ENCODE results near the gene MAP1LC3B.
A peak's percentile ranks its signal among the peaks of the same experiment; 100 is the strongest.

Gene MAP1LC3B

DNA sequence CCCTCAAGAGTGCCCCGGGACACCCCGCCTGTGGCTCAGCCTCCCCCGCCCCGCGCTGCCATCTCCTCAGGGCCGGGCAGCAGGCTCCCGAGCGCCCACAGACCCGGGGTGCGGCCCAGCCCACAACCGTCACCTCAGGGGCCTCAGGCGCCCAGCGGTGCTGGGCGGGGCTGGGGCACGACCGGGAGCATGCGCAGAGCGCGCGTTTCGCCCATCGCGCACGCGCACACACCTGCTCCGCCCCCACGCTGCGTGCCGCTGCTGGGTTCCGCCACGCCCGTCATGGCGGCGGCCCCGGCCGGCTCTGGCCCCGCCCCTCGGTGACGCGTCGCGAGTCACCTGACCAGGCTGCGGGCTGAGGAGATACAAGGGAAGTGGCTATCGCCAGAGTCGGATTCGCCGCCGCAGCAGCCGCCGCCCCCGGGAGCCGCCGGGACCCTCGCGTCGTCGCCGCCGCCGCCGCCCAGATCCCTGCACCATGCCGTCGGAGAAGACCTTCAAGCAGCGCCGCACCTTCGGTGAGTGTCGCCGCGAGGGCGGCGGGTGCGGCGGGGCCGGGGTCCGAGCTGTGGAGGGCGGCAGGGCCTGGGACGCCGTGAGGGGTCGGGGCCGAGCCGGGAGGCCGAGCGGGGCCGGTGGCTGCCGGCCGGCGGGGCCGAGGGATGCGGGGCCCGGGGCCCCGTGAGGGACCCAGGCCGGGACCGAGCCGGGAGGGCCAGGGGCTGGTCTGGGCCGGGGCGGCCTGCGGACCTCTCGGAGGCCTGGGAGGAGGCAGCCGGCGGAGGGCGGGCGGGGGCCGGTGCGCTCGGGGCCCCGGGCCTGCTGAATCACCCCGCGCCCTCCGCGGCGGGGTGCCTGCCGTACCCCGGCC is at the start of gene MAP1LC3B:
Gene MAP1LC3B, plus strand, starts transcription at position 387 of the 871 bp plus-strand sequence. Its CDS starts 92 bp downstream, at position 479.
- DNase-seq, result peak; percentile 90

DNA sequence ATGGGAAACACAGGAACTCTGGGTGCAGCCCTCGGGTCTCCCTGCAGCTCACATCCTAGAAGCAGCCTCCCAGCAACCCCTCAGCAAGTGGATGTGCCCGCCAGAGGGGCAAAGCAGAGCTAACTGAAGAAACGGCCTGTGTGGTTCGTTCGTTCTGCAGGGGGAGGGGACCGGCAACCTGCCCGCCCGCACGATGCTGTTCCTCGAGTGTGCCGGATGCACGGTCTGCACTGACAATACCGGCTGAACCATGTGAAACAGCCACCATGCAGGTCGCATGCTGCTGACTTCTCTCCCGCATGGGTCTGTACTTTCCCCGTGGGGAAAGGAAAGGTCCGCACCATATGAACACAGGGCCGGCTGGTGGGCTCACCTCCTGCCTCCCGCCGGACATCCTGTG is 49.6 kb upstream of the MAP1LC3B start:
- no peak for DNase-seq

DNA sequence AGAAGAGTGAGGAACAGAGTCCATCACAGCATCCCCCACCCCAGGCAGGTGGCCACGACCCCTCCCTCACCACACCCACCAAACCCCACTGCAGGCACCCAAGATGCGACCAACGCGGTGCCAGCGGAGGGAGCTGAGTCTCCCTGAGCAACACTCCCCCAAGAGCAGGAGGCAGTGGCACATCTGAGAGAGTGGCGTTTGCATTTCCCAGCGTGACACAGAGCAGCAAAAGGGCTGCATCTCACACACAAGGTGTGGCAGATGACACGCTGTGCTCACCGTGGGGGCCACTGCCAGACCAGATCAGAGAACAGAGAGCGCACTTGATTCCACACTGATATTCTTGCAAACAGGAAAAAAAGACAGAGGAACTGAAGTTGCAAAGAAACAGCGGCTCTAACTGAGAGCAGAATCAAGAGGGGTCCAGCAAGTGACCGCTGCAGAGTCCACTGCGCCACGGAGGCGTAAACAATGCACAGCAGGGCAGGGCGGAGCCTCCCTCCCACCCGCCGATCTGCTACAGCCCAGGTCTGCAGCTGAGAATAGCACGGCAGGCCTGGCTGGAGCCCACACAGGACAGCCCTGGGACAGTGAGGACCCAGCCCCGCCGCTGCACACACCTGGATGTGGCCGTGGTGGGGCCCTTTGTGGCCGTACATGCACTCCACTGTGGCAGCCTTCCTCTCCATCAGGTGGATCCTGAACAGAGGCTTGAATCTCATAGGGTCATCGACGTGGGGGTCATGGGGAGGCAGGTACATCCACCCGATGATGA is 49.0 kb upstream of the MAP1LC3B start:
- no peak for DNase-seq

DNA sequence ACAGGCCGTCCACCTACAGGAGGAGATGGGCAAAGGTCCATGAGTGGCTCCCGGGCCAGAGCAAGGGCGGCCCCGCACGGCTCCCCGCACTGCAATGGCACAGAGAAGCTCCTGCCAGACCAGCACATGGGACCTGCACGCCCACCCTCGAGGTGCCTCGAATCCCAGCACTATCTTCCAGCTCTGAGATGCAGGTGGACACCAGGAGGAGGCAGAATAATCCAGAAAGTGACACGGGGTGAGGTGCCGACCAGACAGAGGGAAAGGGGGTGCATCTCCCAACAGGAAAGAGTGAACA is 48.4 kb upstream of the MAP1LC3B start:
- DNase-seq, result no peak

DNA sequence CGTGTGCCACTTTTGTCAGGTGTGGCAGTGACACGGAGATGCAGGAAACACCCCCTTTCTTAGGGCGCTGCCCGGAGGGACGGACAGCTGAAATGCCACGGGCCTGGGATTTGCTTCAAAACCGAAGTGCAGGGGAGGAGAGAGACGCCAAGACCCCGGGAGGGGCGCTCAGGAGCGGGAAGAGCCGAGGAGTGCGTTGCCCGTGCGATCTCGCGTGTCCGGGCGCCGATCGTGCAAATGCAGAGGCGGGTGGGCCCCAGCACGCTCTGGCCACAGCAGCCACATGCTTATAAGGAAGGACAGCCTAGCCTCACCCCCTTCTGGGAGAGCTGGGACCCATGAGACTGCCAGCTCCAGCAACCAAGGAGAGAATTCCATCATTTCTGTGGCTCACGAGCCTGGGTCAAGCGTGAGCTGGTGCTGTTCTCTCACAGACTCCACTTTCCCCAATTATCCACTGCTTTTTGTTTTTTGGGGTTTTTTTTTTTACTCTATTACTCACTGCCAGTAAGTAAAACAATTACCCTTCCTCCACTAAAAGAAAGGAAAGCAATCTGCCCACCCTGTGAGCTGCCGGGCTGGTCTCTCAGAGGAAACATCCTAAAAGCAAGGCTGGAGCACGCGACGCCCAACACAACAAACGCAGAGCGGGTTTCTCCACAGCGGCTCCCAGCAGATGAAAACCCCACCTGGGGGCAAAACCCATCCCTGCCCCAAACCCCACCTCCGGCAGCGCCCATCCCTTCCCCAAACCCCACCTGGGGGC is 47.8 kb upstream of the MAP1LC3B start:
- no peak for DNase-seq

DNA sequence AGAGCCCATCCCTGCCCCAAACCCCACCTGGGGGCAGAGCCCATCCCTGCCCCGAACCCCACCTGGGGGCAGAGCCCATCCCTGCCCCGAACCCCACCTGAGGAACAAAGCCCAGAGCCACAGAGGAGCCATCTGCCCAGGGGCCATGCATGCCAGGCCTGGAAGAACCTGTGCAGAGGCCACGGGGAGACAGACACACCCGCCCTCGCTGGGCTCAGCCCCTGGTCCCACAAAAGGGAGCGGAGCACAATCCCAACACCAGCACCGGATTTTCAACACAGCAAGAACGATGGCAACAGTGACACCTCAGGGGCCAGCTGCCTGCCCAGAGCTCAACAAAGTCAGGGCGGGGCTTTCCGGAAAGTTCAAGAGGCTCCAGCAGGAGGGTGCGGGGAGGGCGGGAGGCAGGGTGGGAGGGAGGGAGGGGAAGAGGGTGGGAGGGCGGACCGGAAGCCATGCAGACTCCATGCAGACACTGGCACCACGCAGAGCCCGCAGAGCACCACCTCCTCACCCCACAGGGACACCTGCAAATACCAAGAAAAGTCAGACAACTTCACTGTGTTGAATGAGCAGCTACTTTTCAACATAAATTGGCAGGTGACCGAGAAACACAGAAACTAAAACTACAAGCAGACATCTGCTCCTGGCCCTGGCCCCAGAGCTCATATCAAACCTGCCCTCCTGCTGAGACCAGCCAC is 47.1 kb upstream of the MAP1LC3B start:
- no peak for DNase-seq

DNA sequence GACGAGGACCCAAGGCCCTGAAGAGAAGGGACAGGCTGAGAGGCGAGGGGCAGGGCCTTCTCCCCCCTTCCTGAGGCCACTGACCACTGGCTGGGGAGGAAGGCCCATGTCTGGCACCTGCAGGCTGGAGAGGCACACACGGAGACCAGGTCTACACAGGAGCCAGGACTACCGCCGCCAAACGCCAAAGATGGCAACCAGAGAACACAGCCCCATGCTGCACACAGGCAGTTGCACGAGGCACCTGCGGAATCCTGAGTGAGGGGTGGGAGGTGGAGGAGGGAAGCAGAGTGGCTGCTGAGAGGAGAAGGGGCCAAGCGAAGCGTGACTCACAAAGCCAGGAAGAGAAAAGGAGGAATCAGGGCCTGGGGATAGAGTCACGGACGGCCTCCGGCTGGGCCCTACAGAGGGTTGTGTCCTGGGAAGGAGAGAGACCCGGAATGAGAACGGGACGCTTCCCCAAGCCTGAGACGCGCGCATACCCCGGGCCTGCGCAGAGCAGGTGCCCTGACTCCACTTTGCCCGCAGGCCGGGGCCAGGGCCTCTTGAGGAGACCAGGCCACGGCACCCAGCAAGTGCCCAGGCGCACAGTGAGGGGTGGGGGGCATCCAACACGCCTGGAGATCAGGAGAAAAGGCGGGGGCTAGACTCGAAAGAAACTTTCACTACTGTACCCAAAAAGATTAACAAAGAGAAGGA is 46.3 kb upstream of the MAP1LC3B start:
- DNase-seq, result no peak

DNA sequence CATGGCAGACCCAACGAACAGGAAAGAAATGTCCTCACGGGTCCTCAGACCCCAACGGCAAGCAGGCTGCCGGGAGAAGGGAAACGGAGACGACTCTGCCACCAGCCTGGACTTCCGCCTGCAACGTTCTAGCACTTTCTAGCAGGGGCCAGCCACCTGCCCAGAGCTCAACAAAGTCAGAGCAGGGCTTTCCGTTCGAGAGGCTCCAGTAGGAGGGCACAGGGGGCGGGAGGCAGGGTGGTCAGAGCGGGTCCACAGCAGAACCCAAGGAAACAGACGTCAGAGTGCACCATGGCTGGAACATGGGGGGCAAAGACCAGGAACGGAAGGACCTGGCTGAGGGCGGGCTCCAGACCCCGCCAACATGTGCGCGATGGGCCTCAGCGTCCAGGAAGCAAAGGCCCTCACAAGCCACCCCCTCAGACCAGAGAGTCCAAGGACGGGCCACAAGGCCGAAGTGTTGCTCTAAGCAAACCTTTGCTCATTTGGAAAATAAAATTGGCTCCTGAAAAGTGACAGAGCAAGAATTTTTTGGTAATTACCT is 45.5 kb upstream of the MAP1LC3B start:
- DNase-seq, result no peak

DNA sequence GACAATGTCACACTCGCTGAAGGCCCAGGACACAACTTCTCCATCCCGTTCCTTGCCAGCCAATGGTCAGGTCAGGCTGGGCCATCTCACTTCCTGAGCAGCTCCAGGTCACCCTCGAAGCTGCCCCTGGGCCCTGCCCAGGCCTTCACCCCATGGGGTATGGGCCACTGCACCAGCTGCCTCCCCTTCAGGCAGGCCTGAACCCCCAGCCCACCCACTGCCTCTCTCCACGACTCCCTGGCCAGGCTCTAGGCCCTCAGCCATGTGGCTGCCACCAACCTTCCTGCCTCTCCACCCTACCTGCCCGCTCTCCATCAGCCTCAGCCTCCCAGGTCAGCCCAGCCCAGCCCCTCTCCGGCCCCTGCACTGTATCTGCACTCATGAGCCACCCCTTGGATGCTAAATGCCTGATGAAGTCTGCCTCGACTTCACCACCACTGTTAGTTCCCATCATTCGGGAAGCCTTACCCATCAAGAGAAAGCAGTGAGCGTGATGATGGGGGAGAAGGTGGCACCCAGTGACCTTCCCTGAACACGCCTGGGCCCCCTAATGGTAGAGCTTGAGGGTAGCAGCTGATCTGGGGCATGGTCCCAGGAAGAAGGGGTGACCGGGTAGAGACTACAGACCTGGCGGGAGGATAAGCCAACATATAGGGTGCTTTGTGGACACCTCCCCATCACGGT is 44.1 kb upstream of the MAP1LC3B start:
- no peak for DNase-seq

DNA sequence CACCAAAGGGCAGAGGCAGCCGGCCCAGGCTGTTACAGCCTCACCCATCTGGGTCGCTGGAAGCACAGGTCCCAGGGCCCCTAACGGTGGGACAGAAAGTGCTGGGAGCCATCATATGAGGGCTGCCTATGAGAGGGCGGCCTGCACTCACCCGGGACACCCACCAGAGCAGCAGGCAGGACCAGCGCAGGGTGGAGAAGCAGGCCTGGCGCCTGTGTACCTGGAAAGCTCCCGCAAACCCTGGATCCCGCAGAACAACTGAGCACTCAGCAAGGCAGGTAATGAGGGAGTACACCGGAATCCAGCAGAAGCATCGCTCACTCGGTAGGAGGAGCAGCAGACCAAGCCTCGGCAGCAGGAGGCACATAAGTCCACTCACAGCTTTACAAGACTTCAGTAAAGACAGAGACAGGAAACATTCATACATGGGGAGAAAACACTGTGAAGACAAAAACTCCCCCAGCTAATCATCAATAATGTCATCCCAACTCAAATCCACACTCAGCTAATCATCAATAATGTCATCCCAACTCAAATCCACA is 43.4 kb upstream of the MAP1LC3B start:
- DNase-seq, result no peak

DNA sequence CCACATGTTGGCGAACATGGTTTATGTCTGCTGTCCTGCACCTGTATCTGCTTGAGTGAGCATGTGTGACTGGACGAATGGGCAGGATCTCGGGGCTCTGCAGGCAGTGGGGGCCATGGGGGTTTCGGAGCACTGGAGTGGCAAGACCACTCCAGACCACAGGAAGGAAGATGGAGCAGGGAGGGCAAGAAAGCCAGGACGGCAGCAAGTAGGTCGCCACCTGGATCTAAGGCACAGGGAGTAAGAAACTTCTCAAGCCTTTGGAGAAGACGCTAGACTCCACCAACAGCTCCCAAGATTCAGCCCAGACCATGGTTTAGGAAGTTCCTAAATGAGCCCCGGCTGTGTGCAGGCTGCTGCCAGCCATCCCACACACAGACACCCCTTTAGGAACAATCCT is 42.1 kb upstream of the MAP1LC3B start:
- DNase-seq, result no peak

DNA sequence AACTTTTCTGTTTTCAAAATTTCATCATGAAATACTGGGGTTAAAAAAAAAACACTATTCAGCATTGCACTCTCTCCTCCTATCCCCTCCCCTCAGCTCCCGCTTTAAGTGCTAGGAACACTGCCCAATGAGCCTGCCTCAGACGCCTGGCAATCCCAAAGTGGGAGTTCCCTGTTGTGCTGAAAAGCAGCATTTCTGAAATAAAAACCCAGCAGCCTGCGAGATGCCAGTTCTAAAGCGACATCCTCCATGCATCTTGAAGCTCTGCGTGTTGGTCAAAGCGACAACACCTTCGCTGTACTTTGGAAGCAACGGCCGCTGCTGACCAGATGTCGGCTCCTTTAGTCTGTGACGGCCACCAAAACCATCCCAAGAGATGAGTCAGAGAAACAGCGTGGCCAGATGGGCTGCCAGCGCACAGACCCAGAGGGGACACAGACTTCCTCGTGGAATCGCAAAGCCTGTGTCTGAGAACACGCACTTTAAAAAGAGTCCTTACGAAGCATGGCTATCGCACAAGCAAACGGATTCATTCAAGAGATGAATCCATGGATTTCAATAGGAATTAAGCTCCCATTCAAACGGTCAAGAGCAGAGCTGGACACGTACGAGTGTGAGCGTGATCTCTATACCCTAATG is 41.3 kb upstream of the MAP1LC3B start:
- DNase-seq, result no peak

DNA sequence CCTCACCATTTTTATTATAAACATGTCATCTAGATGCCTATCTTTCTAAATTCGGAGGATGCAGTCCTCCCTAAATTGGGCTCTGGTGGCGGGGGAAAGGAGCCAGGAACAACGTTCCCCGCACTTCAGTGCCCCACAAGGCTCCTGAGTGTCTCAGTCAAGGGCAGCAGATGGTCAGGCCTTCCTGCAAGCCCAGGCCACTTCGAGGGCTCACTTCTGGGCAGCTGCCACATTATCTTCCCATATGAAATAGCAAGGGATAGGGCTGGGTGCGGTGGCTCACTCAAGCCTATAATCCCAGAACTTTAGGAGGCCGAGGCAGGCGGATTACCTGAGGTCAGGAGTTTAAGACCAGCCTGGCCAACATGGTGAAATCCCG is 40.8 kb upstream of the MAP1LC3B start:
- no peak for DNase-seq

DNA sequence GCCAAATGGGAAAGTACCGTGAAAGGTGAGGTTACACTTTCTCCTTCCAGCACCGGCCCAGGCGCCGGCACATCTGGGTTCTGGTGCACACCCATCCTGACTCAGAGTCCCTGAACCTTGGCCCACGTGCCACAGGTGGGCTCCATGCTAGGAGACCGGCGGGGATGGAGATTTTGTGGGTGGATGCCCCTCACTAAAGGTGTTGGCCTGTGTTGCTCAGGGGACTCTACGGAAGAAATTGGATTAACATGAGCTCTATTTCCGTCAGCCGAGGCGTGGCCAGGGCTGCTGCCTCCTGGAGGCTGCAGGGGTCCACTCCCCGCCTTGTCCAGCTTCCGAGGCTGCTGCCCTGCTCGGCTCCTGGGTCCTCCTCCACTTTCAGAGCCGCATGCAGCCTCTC is 39.3 kb upstream of the MAP1LC3B start:
- no peak for DNase-seq

DNA sequence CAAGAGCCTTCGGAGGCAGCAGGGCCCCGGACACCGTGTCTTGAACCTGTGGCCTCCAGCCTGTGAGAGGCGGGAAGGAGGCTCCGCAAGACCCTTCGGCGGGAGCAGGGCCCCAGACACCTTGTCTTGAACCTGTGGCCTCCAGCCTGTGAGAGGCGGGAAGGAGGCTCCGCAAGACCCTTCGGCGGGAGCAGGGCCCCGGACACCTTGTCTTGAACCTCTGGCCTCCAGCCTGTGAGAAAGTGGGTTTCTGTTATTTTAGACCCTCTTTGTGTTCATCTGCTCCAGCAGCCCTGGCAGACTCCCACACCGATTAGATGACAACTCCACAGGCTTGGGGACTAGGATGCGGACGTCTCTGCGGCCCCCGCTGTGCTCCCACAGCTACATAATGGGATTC is 38.5 kb upstream of the MAP1LC3B start:
- DNase-seq, result no peak

DNA sequence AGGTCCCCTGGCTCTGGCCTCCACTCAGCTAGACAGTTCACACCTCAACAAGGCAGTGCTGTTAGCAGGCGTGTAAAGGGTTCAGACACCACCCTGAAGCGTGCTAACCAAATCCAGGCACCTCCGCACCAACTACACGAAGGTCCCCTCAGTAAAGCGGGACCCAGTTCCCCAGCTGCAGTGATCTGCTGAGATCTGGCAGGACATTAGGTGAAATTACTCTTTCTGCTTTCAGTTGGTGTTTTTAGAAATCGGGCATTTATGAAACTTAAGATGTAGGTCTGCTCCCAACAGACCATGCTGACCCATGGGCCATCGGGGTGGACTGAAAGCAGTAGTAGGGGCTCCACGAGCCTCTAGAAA is 35.7 kb upstream of the MAP1LC3B start:
- DNase-seq, result no peak

DNA sequence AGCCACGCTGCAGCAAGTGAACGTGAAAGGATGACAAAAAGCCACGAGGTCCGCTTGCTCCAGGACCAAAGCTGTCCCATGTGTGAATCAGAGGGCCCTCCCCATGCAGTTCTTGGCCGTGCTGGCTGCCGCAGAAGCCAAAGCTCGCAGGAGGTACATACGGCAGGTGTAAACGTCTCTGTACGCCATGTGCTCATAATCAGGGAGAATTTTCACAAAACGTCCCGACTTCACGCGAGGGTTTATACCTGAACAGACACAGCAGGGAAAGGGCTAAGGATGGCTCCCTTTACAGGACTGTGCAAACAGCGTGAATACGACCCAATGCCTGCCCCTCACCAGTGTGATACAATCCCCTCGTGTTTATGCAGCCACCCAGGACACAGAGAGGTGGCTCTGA is 33.9 kb upstream of the MAP1LC3B start:
- no peak for DNase-seq

DNA sequence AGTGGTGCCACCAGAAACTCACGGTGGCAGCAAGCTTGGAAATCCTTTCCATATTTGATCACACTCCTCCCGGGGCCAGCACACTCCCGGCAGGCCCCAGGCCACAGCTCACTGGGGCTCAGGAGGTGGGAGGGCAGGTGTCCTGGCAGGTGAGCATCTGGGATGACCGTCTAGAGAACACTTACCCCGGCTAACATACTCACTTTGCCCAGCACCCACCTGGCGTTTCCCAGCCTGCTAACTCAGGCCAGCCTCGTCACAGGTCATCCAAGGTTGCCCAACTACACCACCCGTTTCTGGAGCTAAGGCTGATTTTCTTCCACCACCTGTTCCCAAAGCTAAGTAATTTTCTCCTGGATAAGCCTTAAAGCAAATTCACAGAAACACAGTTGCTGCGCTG is 33.4 kb upstream of the MAP1LC3B start:
- DNase-seq, result no peak

DNA sequence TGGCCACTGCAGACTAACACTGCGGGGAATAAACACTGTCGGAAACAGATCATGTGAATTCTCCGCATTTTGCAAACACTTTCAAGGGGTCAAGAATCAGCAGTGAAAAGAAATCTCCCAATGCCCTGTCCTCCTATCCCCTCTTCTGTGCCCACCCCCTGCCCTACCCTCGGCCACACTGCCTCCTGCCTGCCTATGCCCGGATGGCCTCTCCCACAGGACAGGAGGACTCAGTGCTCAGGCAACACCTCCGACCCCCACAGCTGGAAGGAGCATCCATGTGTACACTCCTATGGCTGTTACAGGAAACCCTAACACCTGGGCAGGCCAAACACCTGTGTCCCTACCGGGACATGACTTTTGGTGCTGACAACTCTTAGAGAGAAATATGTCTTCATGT is 33.0 kb upstream of the MAP1LC3B start:
- no peak for DNase-seq

DNA sequence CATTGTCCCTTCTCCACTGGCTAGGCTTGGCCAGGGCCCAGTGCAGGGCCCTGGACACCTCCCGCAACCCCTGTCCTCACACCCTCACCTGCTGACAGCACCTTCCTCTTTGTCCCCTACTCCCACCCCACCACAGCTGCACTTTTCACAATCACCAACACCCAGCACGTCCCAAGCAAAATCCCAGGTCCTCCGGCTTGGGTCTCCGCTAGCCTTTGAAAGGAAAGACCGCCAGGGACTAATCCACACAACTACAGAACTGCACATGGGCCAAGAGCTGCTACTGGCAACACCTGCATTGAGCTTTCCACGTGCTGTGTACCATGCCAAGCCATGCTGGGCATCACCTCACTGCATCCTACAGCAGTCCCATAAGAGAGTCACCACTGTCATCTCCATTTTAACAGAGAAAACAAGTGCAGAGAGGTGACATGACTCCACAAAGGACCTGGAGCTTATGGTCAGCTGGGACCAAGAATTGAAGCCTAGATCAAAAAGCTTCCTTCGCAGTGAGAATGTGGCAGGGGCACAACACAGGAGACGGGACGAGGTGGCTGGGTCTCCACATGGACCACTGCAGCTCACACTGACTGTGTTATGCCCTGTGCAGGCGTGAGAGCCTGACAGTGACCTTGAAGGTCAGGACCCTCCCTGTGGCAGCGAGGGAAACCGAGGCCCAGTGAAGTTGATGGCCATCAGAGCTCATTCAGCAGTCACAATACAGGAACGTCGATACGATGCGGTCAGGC is 31.1 kb upstream of the MAP1LC3B start:
- no peak for DNase-seq
